H9 (cell line): ENCODE results near the gene LAGE3. TPM values are rescaled to one million over a fixed set of nuclear protein-coding genes. Genes with fewer than 3 reads are reported as not detected.

Source experiments
- DNase-seq: peaks from one replicate; pipeline ENCODE4 v3.0.0-alpha.2; 2017
- H2AFZ ChIP-seq: one replicate; pipeline ENCODE4 v1.6.1; 2013; ENCODE audit warnings: mild to moderate bottlenecking, low read length, control low read depth, moderate library complexity
- H2AK5ac ChIP-seq: 2 replicates; pipeline ENCODE4 v1.6.1; 2013; ENCODE audit warnings: low read length, control low read depth, mixed read lengths; ENCODE audit not compliant: insufficient read length
- H2BK120ac ChIP-seq: one replicate; pipeline ENCODE4 v1.6.1; 2013; ENCODE audit warnings: low read depth, mild to moderate bottlenecking, low read length, control low read depth, inconsistent platforms; ENCODE audit not compliant: poor library complexity, severe bottlenecking
- H2BK12ac ChIP-seq: 2 replicates; pipeline ENCODE4 v1.6.1; 2013; ENCODE audit warnings: low read length, control low read depth, mixed read lengths, low read depth; ENCODE audit not compliant: insufficient read length
- H2BK15ac ChIP-seq: 2 replicates; pipeline ENCODE4 v1.6.1; 2013; ENCODE audit warnings: low read depth, low read length, control low read depth
- H2BK20ac ChIP-seq: one replicate; pipeline ENCODE4 v1.6.1; 2013; ENCODE audit warnings: low read depth, mild to moderate bottlenecking, low read length, control low read depth, inconsistent platforms; ENCODE audit not compliant: poor library complexity, severe bottlenecking
- H2BK5ac ChIP-seq: 2 replicates; pipeline ENCODE4 v1.6.1; 2013; ENCODE audit warnings: low read length, control low read depth, mixed read lengths; ENCODE audit not compliant: insufficient read length
- H3K14ac ChIP-seq: 2 replicates; pipeline ENCODE4 v1.6.1; 2013; ENCODE audit warnings: low read length, control low read depth; ENCODE audit not compliant: insufficient read depth
- H3K18ac ChIP-seq: 2 replicates; pipeline ENCODE4 v1.6.1; 2013; ENCODE audit warnings: low read depth, mild to moderate bottlenecking, mixed read lengths, low read length, control low read depth; ENCODE audit not compliant: insufficient read length
- H3K23ac ChIP-seq: 2 replicates; pipeline ENCODE4 v1.6.1; 2013; ENCODE audit warnings: low read length, control low read depth, mixed read lengths, low read depth; ENCODE audit not compliant: insufficient read length
- H3K23me2 ChIP-seq: 2 replicates; pipeline ENCODE4 v1.6.1; 2013; ENCODE audit warnings: low read depth, mild to moderate bottlenecking, mixed read lengths, low read length, control low read depth; ENCODE audit not compliant: insufficient read length, poor library complexity, severe bottlenecking
- H3K27ac ChIP-seq: 2 replicates; pipeline ENCODE4 v1.5.1; 2013; ENCODE audit warnings: low read length, control low read depth, mixed read lengths, low read depth; ENCODE audit not compliant: insufficient read length
- H3K27me3 ChIP-seq: 2 replicates; pipeline ENCODE4 v1.6.1; 2013; ENCODE audit warnings: low read length, control low read depth, inconsistent platforms; ENCODE audit not compliant: insufficient read depth
- H3K4ac ChIP-seq: 2 replicates; pipeline ENCODE4 v1.6.1; 2013; ENCODE audit warnings: low read depth, mild to moderate bottlenecking, control low read depth, inconsistent platforms, low read length, moderate library complexity
- H3K4me1 ChIP-seq: 2 replicates; pipeline ENCODE4 v1.6.1; 2013; ENCODE audit warnings: low read length, control low read depth, inconsistent platforms; ENCODE audit not compliant: insufficient read depth
- H3K4me2 ChIP-seq: 2 replicates; pipeline ENCODE4 v1.6.1; 2013; ENCODE audit warnings: low read length, control low read depth, mixed read lengths; ENCODE audit not compliant: insufficient read length, insufficient read depth
- H3K56ac ChIP-seq: 2 replicates; pipeline ENCODE4 v1.6.1; 2013; ENCODE audit warnings: low read depth, mild to moderate bottlenecking, mixed read lengths, low read length, control low read depth; ENCODE audit not compliant: insufficient read length
- H3K79me1 ChIP-seq: 2 replicates; pipeline ENCODE4 v1.6.1; 2013; ENCODE audit warnings: low read depth, mild to moderate bottlenecking, moderate library complexity, low read length, control low read depth, inconsistent platforms; ENCODE audit not compliant: insufficient read depth, poor library complexity, severe bottlenecking
- H3K79me2 ChIP-seq: 2 replicates; pipeline ENCODE4 v1.6.1; 2013; ENCODE audit warnings: low read length, control low read depth, inconsistent platforms; ENCODE audit not compliant: insufficient read depth
- H3K9ac ChIP-seq: 2 replicates; pipeline ENCODE4 v1.6.1; 2013; ENCODE audit warnings: low read length, control low read depth, mixed read lengths; ENCODE audit not compliant: insufficient read length; ENCODE audit errors: extremely low read depth
- H3K9me3 ChIP-seq: one replicate; pipeline ENCODE4 v1.6.1; 2013; ENCODE audit warnings: low read depth, low read length, inconsistent platforms; ENCODE audit not compliant: control insufficient read depth
- H3T11ph ChIP-seq: one replicate; pipeline ENCODE4 v1.6.1; 2013; ENCODE audit warnings: mild to moderate bottlenecking, low read length, control low read depth, inconsistent platforms
- H4K20me1 ChIP-seq: one replicate; pipeline ENCODE4 v1.6.1; 2013; ENCODE audit not compliant: control insufficient read depth, insufficient read length, insufficient read depth
- H4K5ac ChIP-seq: 2 replicates; pipeline ENCODE4 v1.6.1; 2013; ENCODE audit warnings: low read depth, mild to moderate bottlenecking, mixed read lengths, low read length, control low read depth; ENCODE audit not compliant: insufficient read length
- H4K8ac ChIP-seq: replicated peaks from 2 replicates; pipeline ENCODE4 v1.6.1; 2013; ENCODE audit warnings: low read length, control low read depth, mixed read lengths, low read depth; ENCODE audit not compliant: insufficient read length
- H4K91ac ChIP-seq: 2 replicates; pipeline ENCODE4 v1.6.1; 2013; ENCODE audit warnings: low read depth, mild to moderate bottlenecking, moderate library complexity, mixed read lengths, low read length, control low read depth; ENCODE audit not compliant: insufficient read length
- H3K27ac Mint-ChIP-seq, 3 experiments: 2 replicates in 2 of 3; 3 replicates in 1 of 3; pipeline ENCODE4 v1.8.0; 2020 to 2021; ENCODE audit warnings: mixed read lengths in 3 of 3, mild to moderate bottlenecking in 1 of 3, moderate library complexity in 1 of 3
- H3K27me3 Mint-ChIP-seq: 2 replicates; pipeline ENCODE4 v1.8.0; 2021; ENCODE audit warnings: low read depth, mild to moderate bottlenecking, moderate library complexity, mixed read lengths
- H3K36me3 Mint-ChIP-seq, 3 experiments: 2 replicates in 2 of 3; 3 replicates in 1 of 3; pipeline ENCODE4 v1.8.0; 2020 to 2021; ENCODE audit warnings: low read depth in 3 of 3, mixed read lengths in 3 of 3; ENCODE audit not compliant: insufficient read depth in 1 of 3
- H3K4me1 Mint-ChIP-seq, 2 experiments: 2 replicates each; pipeline ENCODE4 v1.8.0; 2020; ENCODE audit warnings: mixed read lengths in 2 of 2
- H3K4me3 Mint-ChIP-seq, 2 experiments: 2 replicates in 1 of 2; 3 replicates in 1 of 2; pipeline ENCODE4 v1.8.0; 2020 to 2021; ENCODE audit warnings: mild to moderate bottlenecking in 2 of 2, mixed read lengths in 2 of 2, moderate library complexity in 1 of 2
- H3K9me3 Mint-ChIP-seq, 2 experiments: 2 replicates in 1 of 2; 3 replicates in 1 of 2; pipeline ENCODE4 v1.8.0; 2020; ENCODE audit warnings: mild to moderate bottlenecking in 2 of 2, mixed read lengths in 2 of 2, moderate library complexity in 1 of 2
- CTCF ChIP-seq: fragments of 200-600 bp; sonication (generic); conservative IDR thresholded peaks from 3 replicates; pipeline ENCODE4 v1.8.0; 2021; ENCODE audit warnings: antibody characterized with exemption, mild to moderate bottlenecking
- WGBS: extraction: QIAGEN DNeasy Blood & Tissue Kit; methylation state at CpG from one replicate; pipeline ENCODE4 v1.1.7; 2013; ENCODE audit warnings: missing lambda C conversion rate, low lambda C conversion rate, mixed read lengths; ENCODE audit not compliant: insufficient read length; ENCODE audit errors: extremely low coverage; 5-methylcytosine and 5-hydroxymethylcytosine counted together
- total RNA-seq: library from RNA; stranded (reverse); gene quantifications from 2 replicates; pipeline ENCODE4 v1.2.1, GENCODE V29; 2021

LAGE3 gene
- total RNA-seq, 1 experiment from 2014 or later, result 32.5 TPM

- Histone ChIP-seq H3K9ac (no peak overlapping the region), H3K4me1 (no peaks in the 10 kb centered on the region), H3K23ac (no peak overlapping the region), H3K27me3 (no peaks in the 10 kb centered on the region), H3T11ph (no peak overlapping the region), H3K79me1 (no peaks in the 10 kb centered on the region), H3K23me2 (no peaks in the 10 kb centered on the region), H3K9me3 (peaks cover 43% of the 10 kb centered on the region), H4K20me1 (no peaks in the 10 kb centered on the region), H3K56ac (no peak overlapping the region), H3K4ac (no peak overlapping the region), H2AFZ (no peak overlapping the region), H4K5ac (no peak overlapping the region), H3K18ac (no peak overlapping the region), H4K91ac (no peak overlapping the region), H3K4me2 (no peak overlapping the region), H2BK12ac (no peak overlapping the region), H2AK5ac (no peak overlapping the region), H3K27ac (no peak overlapping the region), H2BK20ac (no peak overlapping the region), H2BK5ac (no peak overlapping the region), H2BK120ac (no peak overlapping the region), H3K79me2 (no peaks in the 10 kb centered on the region), H4K8ac (no peak overlapping the region), H3K14ac (no peak overlapping the region), H2BK15ac (no peak overlapping the region)
- WGBS, result no CpG with 5 or more reads among the region's 6 CpGs
- peak overlapping the region in 1 of 2 experiments; percentile 53; a peak in 2 of 5 replicates for H3K4me3 Mint-ChIP-seq
- no peaks in the 10 kb centered on the region for H3K27me3 Mint-ChIP-seq
- peaks cover 13 to 46% (median 34%) of the 10 kb centered on the region in 3 experiments for H3K36me3 Mint-ChIP-seq
- DNase-seq, result no peak
- H3K9me3 Mint-ChIP-seq, result peaks cover 70 to 79% of the 10 kb centered on the region in 2 experiments
- H3K27ac Mint-ChIP-seq, result peak overlapping the region in 2 of 3 experiments; percentile 8 to 30; a peak in 2 of 7 replicates
- no peak for TF ChIP-seq CTCF
- H3K4me1 Mint-ChIP-seq, result peaks cover 7 to 20% of the 10 kb centered on the region in 2 experiments
Observed at GRCh38 chrX:154430479-154430878, 48.6 kb downstream of the LAGE3 start.
